AG10803 (cell line): Measurements from ENCODE around the gene F2R.

ENCODE experiments used
- DNase-seq: peaks from one replicate; pipeline ENCODE4 v3.0.0; 2010; ENCODE audit warnings: low read depth
- H3K4me3 ChIP-seq: 2 replicates; pipeline ENCODE4 v1.5.1; 2011; ENCODE audit warnings: mild to moderate bottlenecking, low read length, control low read depth
- CTCF ChIP-seq: conservative IDR thresholded peaks from 2 replicates; pipeline ENCODE4 v1.5.1; 2011; ENCODE audit warnings: mild to moderate bottlenecking, low read length, control low read depth, inconsistent platforms

The F2R gene

GRCh38 chr5:76715736-76716455 lies at the start of gene F2R:
F2R (plus strand) TSS chr5:76716126; CDS start chr5:76716308, 182 bp downstream.
- H3K4me3 ChIP-seq, result peak within 1 kb of the TSS; percentile 73

GRCh38 chr5:76667495-76667894 lies 48.4 kb upstream of the F2R start:
- no peak for TF ChIP-seq CTCF
- DNase-seq, result no peak
- H3K4me3 ChIP-seq, result no peak overlapping the region

More at GRCh38 chr5:76715736-76716455, at the start of gene F2R:
- peak; percentile 12 for DNase-seq
- peak; percentile 28 for TF ChIP-seq CTCF

- DNase-seq, result no peak
- H3K4me3 ChIP-seq, result no peak overlapping the region
- no peak for TF ChIP-seq CTCF
Measured at GRCh38 chr5:76669245-76669644, 46.7 kb upstream of the F2R start.

- DNase-seq, result no peak
- no peak for TF ChIP-seq CTCF
- no peak overlapping the region for H3K4me3 ChIP-seq
Measured at GRCh38 chr5:76670508-76670907, 45.4 kb upstream of the F2R start.

- TF ChIP-seq CTCF, result no peak
- no peak for DNase-seq
- no peak overlapping the region for H3K4me3 ChIP-seq
Measured at GRCh38 chr5:76672242-76672641, 43.7 kb upstream of the F2R start.

- no peak for TF ChIP-seq CTCF
- H3K4me3 ChIP-seq, result no peak overlapping the region
- no peak for DNase-seq
Measured at GRCh38 chr5:76673125-76673524, 42.8 kb upstream of the F2R start.

- no peak for TF ChIP-seq CTCF
- DNase-seq, result no peak
- H3K4me3 ChIP-seq, result no peak overlapping the region
Measured at GRCh38 chr5:76674330-76675066, 41.4 kb upstream of the F2R start.
